Measurements from ENCODE around the gene SLC26A11. TPM values are rescaled to one million over a fixed set of nuclear protein-coding genes. Genes with fewer than 3 reads are reported as not detected.

The SLC26A11 gene
- total RNA-seq, 1 experiment from 2014 or later: 26.5 TPM

- Mint-ChIP-seq H3K4me3 (no peak overlapping the region), H3K4me1 (peaks cover 24 to 26% of the 10 kb centered on the region in 2 experiments), H3K9me3 (peaks cover 12 to 15% of the 10 kb centered on the region in 2 experiments), H3K27me3 (ENCODE audit: low read depth) (no peaks in the 10 kb centered on the region), H3K36me3 (ENCODE audit: insufficient read depth in 1 of 3, low read depth in 3 of 3) (peaks cover 24 to 44% (median 39%) of the 10 kb centered on the region in 3 experiments), H3K27ac (no peak overlapping the region)
- H3K56ac ChIP-seq (ENCODE audit: insufficient read length, low read depth, low read length): no peak overlapping the region
- no peak overlapping the region for H2BK15ac ChIP-seq (ENCODE audit: low read depth, low read length)
- no peak for TF ChIP-seq CTCF (conservative IDR thresholded peaks at IDR 0.05)
- H3K18ac ChIP-seq (ENCODE audit: insufficient read length, low read depth, low read length): no peak overlapping the region
- no peak overlapping the region for H2BK12ac ChIP-seq (ENCODE audit: insufficient read length, low read depth, low read length)
- H2AFZ ChIP-seq (ENCODE audit: low read length): no peak overlapping the region
- H3K23me2 ChIP-seq (ENCODE audit: insufficient read length, low read depth, low read length, poor library complexity, severe bottlenecking): no peaks in the 10 kb centered on the region
- no peak overlapping the region for H4K8ac ChIP-seq (replicated peaks; ENCODE audit: insufficient read length, low read depth, low read length)
- H3K9ac ChIP-seq (ENCODE audit: extremely low read depth, insufficient read length, low read length): no peak overlapping the region
- H3K27me3 ChIP-seq (ENCODE audit: insufficient read depth, low read length): no peaks in the 10 kb centered on the region
- WGBS (ENCODE audit: extremely low coverage, insufficient read length, low lambda C conversion rate): no CpG with 5 or more reads among the region's 11 CpGs
- no peak overlapping the region for H3K27ac ChIP-seq (ENCODE audit: insufficient read length, low read depth, low read length)
- no peaks in the 10 kb centered on the region for H4K20me1 ChIP-seq (ENCODE audit: control insufficient read depth, insufficient read depth, insufficient read length)
- no peak overlapping the region for H2BK120ac ChIP-seq (ENCODE audit: low read depth, low read length, poor library complexity, severe bottlenecking)
- no peak overlapping the region for H3T11ph ChIP-seq (ENCODE audit: low read length)
- no peak overlapping the region for H4K91ac ChIP-seq (ENCODE audit: insufficient read length, low read depth, low read length)
- H2AK5ac ChIP-seq (ENCODE audit: insufficient read length, low read length): no peak overlapping the region
- H3K4ac ChIP-seq (ENCODE audit: low read depth, low read length): no peak overlapping the region
- H3K4me1 ChIP-seq (ENCODE audit: insufficient read depth, low read length): no peaks in the 10 kb centered on the region
- H3K23ac ChIP-seq (ENCODE audit: insufficient read length, low read depth, low read length): no peak overlapping the region
- no peak for DNase-seq
- H2BK5ac ChIP-seq (ENCODE audit: insufficient read length, low read length): no peak overlapping the region
- no peaks in the 10 kb centered on the region for H3K79me1 ChIP-seq (ENCODE audit: insufficient read depth, low read depth, low read length, poor library complexity, severe bottlenecking)
- H3K14ac ChIP-seq (ENCODE audit: insufficient read depth, low read length): no peak overlapping the region
- H3K9me3 ChIP-seq (ENCODE audit: control insufficient read depth, low read depth, low read length): no peaks in the 10 kb centered on the region
- no peaks in the 10 kb centered on the region for H3K79me2 ChIP-seq (ENCODE audit: insufficient read depth, low read length)
- no peak overlapping the region for H3K4me2 ChIP-seq (ENCODE audit: insufficient read depth, insufficient read length, low read length)
- no peak overlapping the region for H4K5ac ChIP-seq (ENCODE audit: insufficient read length, low read depth, low read length)
- H2BK20ac ChIP-seq (ENCODE audit: low read depth, low read length, poor library complexity, severe bottlenecking): no peak overlapping the region
These were observed 7.4 kb downstream of the SLC26A11 start for GRCh38 chr17:80227666-80228065.
